Measurements from ENCODE around the gene NTM.
"Not testable (repeated sequence)": the region's sequence is repeated elsewhere in the genome, so short reads cannot be mapped to it uniquely, and the experiment has no call there.

Gene NTM

DNA sequence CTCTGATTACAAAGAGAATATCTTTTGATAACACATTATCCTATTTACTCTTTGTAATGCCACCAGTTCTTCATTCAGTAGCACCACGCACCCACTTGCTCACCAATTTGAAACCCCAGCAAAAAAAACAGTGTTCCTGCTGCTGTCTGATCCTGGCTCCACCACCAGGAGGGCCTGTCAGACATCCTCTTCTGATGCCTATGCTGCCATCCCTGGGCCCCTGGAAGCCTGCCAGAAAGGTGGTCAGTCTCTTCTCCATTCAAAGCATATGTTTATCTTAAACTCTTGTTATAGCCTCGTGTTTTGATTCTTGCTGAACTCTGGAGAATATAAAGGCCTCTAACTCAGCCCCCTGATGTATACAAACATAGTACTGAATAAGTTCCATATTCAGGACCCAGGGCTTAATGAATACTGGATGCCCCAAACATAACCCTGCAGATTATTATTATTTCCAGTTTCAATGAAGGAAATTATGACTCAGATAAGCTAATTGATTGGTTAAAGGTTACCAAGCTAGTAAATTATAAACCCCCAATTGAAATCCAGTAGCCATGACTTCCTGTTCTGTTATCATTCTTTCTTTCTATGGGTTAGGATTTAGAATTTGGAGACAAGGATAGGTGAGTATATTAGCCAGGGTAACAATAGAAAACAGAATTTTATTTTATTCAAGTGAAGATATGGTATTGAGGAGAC is 116.7 kb downstream of the NTM start:
- H3K27ac ChIP-seq: no peak overlapping the region
- no peak for TF ChIP-seq ZFX (IDR thresholded peaks at IDR 0.05)

DNA sequence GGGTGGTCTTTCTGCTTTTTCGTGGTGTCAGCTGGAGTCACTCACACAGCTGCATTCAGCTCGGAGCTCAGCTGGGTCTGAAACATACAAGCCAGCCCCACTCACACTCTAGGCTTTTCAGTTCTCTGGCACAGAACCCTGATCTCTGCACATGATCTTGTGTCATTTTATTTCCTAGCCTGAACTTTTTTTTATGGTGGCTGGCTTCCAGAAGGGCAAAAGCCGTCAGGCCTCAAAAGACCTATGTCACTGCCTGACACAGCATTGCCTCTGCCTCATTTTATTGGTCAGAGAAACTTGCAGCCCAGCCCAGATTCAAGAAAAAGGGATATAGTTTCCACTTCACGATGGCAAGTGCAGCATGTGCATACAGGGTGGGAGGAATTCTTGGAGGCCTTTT is 117.8 kb downstream of the NTM start:
- no peak overlapping the region for H3K27ac ChIP-seq
- TF ChIP-seq ZFX (IDR thresholded peaks at IDR 0.05): no peak
- TF ChIP-seq, protein P1, sequence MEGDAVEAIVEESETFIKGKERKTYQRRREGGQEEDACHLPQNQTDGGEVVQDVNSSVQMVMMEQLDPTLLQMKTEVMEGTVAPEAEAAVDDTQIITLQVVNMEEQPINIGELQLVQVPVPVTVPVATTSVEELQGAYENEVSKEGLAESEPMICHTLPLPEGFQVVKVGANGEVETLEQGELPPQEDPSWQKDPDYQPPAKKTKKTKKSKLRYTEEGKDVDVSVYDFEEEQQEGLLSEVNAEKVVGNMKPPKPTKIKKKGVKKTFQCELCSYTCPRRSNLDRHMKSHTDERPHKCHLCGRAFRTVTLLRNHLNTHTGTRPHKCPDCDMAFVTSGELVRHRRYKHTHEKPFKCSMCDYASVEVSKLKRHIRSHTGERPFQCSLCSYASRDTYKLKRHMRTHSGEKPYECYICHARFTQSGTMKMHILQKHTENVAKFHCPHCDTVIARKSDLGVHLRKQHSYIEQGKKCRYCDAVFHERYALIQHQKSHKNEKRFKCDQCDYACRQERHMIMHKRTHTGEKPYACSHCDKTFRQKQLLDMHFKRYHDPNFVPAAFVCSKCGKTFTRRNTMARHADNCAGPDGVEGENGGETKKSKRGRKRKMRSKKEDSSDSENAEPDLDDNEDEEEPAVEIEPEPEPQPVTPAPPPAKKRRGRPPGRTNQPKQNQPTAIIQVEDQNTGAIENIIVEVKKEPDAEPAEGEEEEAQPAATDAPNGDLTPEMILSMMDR (conservative IDR thresholded peaks at IDR 0.05): no peak

DNA sequence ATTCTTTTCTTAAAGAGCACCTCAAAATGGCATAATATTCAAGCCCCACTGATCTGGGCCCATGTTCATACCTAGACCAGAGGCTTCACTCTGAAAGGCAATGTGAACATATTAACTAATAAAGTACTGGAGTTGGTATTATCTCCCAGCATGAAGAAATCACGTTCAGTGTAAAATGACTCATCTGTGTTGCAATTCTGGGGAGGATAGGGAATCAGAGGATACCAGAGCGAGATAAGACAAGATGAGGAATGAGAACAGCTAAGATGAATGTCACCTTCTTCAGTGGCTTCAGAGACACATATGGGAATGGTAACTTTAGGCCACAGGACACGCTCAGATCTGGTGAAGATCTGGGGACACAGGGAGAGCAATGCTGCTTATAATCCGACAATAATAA is 121.1 kb downstream of the NTM start:
- no peak for TF ChIP-seq ZFX (IDR thresholded peaks at IDR 0.05)
- TF ChIP-seq, protein P1 (conservative IDR thresholded peaks at IDR 0.05): no peak
- H3K27ac ChIP-seq: no peak overlapping the region

DNA sequence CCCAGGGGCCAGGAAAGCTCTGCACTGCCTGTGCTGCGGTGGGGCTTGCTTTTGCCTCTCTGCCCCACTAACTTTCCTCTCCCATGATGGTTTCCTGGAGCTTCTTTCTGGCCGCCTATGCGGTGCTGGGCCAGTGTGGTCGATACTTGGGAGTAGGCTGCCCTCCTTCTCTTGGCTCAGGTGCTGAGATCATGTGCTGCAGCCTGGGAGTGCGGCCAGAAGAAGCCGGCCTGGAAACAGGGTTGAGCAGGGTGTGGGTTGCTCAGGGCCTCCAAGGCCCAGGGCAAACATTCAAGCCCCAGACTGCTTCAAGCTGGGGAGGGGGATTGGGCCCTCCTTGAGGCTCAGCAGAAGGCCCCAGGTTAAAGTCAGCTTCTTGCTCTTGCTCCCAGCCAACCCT is 125.0 kb downstream of the NTM start:
- peak overlapping the region; percentile 3; the same call in 1 of the 2 replicates for H3K27ac ChIP-seq
- TF ChIP-seq, protein P1 (conservative IDR thresholded peaks at IDR 0.05): no peak
- TF ChIP-seq ZFX (IDR thresholded peaks at IDR 0.05): no peak

DNA sequence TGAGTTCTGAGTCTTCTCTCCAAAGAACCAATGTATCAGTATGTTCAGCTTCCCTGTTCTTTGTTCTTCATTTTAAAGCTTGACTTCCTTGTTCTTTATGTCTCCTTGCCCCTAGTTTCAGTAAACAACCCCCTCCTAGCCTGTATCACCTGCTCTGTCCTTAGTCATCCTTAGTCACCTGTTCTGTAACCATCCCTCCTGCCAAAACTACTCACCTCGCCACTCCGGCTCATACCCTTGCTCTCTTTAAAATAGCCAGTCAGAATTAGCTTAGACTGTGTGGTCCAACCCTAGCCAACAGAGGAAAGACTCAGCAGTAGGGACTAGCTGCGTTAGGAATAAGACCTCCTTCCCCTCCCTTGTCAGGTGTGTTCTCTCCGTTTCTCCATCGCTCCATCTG is 127.3 kb downstream of the NTM start:
- not testable (repeated sequence) for H3K27ac ChIP-seq

DNA sequence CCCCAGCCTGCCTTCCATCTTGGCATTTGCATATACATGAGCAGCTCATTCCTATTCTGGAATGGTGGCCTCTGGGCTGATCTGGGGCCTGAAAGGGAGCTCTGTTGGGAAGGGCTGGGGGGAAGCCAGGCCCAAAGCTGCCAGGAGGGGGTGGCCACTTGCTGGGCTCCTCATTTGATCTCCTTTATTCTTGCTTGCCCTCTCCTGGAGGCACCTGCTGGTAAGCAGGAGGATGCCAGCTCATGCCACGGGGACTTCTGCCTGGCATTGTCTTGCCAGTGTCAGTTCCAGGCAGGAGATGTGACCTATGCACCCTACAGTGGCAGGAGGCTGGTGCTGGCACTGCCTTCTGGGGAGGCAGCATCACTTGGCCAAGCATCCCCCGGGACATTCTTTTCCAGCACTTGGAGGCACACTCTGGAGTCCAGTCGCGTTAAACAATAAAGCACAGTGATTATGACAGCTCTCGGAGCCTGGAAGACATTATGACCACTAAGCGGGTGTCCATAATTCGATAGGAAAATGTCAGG is 128.3 kb downstream of the NTM start:
- H3K27ac ChIP-seq: no peak overlapping the region

DNA sequence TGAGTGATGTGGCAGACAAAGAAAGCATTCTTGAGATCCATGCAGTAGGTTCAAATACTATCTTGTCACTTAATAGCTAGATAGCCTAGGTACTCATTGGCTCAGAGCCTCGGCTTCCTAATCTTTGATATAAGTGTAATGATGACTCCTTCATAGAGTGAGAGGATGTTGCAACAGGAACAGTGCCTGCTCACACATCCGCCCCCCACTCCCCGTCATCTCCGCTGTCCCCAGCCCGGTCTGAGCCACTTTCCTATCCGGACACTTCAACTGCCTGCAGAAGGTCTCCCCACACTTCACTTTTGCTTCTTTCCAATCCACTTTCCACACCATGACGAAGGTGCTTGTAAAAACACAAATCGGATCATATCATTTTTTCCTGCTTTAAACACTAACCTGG is 128.8 kb downstream of the NTM start:
- H3K27ac ChIP-seq: no peak overlapping the region
- TF ChIP-seq ZFX (IDR thresholded peaks at IDR 0.05): no peak
- TF ChIP-seq, protein P1 (conservative IDR thresholded peaks at IDR 0.05): no peak

More for the DNA sequence above, 128.3 kb downstream of the NTM start:
- no peak for TF ChIP-seq ZFX (IDR thresholded peaks at IDR 0.05)
- TF ChIP-seq, protein P1 (conservative IDR thresholded peaks at IDR 0.05): no peak

DNA sequence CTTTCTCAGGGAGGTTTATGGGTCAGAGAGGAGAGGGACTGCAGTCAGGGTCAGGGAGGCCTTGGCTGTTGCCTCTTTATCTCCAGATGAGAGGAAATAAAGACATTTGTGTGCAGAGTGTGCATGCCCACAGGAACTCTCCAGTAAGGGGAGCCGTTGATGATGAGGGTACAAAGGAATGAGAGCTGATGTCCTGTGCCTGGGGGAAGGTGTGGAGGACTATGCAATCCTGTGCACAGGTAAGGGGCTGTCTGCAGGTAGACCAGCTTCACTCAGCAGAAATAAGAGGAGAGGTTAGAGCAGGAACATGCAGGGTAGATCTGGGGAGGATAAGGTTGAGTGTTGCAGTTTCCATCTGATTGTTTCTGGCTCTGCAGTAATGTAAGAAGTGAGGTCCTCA is 132.6 kb downstream of the NTM start:
- no peak overlapping the region for H3K27ac ChIP-seq
- TF ChIP-seq, protein P1 (conservative IDR thresholded peaks at IDR 0.05): no peak
- TF ChIP-seq ZFX (IDR thresholded peaks at IDR 0.05): no peak

Measured in C4-2B (cell line).